Endothelial cell of umbilical vein (primary cell): ENCODE measurements around the gene DDAH2.

Experiments
- FOS ChIP-seq: IDR thresholded peaks from 2 replicates; pipeline ENCODE4 v1.6.1; 2011; ENCODE audit warnings: mild to moderate bottlenecking, low read length, moderate library complexity, borderline replicate concordance; ENCODE audit not compliant: insufficient read depth
- JUN ChIP-seq: IDR thresholded peaks from 2 replicates; pipeline ENCODE4 v1.6.1; 2011; ENCODE audit warnings: borderline replicate concordance, low read depth; ENCODE audit not compliant: insufficient read length, insufficient read depth
- MYC ChIP-seq: IDR thresholded peaks from one replicate; pipeline ENCODE4 v1.6.1; 2011; ENCODE audit warnings: mild to moderate bottlenecking, low read depth, low read length
- POLR2A ChIP-seq: IDR thresholded peaks from 2 replicates; pipeline ENCODE4 v1.6.1; 2012; ENCODE audit warnings: low read depth, mild to moderate bottlenecking, control low read depth, low read length
- POLR2AphosphoS5 ChIP-seq: IDR thresholded peaks from 2 replicates; pipeline ENCODE4 v1.6.1; 2012; ENCODE audit warnings: low read depth, mild to moderate bottlenecking, control low read depth, low read length, moderate library complexity; ENCODE audit not compliant: insufficient read depth
- TF ChIP-seq, protein P1 (sequence below), 2 donors: IDR thresholded peaks; 1 replicate in 1 of 2; 2 replicates in 1 of 2; pipeline ENCODE4 v1.5.1; 2011; ENCODE audit warnings: low read length in 2 of 2, mild to moderate bottlenecking in 2 of 2, moderate library complexity in 2 of 2, control low read depth in 1 of 2, inconsistent platforms in 1 of 2, low read depth in 1 of 2; ENCODE audit not compliant: insufficient read depth in 1 of 2; ENCODE audit errors: extremely low read depth in 1 of 2
- TF ChIP-seq, protein P2 (sequence below): IDR thresholded peaks from 2 replicates; pipeline ENCODE4 v1.6.1; 2011; ENCODE audit not compliant: insufficient read depth, insufficient read length

DNA sequence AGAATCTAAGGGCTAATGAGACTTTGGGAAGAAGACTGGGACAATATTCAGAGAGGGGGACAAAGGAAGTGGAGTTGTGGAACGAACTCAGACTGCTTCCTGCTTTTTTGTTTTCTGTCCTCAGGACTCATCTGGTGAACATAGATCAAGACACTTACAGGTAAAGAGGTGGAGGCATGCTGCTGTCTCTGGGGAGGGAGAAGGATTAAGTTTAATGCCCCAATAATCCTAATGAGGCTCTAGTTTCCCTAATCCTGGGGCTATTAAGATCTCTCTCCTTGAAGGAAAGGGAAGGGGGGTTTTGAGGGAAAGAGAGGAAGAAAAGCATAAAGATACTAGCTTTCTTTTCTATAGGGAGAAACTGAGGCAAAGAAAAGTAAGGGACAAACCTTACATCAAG, 15.3 kb upstream of the DDAH2 start:
- TF ChIP-seq POLR2A, result no peak
- TF ChIP-seq, protein P1, sequence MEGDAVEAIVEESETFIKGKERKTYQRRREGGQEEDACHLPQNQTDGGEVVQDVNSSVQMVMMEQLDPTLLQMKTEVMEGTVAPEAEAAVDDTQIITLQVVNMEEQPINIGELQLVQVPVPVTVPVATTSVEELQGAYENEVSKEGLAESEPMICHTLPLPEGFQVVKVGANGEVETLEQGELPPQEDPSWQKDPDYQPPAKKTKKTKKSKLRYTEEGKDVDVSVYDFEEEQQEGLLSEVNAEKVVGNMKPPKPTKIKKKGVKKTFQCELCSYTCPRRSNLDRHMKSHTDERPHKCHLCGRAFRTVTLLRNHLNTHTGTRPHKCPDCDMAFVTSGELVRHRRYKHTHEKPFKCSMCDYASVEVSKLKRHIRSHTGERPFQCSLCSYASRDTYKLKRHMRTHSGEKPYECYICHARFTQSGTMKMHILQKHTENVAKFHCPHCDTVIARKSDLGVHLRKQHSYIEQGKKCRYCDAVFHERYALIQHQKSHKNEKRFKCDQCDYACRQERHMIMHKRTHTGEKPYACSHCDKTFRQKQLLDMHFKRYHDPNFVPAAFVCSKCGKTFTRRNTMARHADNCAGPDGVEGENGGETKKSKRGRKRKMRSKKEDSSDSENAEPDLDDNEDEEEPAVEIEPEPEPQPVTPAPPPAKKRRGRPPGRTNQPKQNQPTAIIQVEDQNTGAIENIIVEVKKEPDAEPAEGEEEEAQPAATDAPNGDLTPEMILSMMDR (IDR thresholded peaks at IDR 0.05; ENCODE audit: extremely low read depth in 1 of 2, insufficient read depth in 1 of 2, low read depth in 1 of 2, low read length in 2 of 2), result no peak
- no peak for TF ChIP-seq JUN
- no peak for TF ChIP-seq POLR2AphosphoS5
- no peak for TF ChIP-seq FOS
- no peak for TF ChIP-seq MYC
- TF ChIP-seq, protein P2, sequence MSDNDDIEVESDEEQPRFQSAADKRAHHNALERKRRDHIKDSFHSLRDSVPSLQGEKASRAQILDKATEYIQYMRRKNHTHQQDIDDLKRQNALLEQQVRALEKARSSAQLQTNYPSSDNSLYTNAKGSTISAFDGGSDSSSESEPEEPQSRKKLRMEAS, result no peak
